ENCODE data around the gene GARS1. TPM values are rescaled to one million over a fixed set of nuclear protein-coding genes. Genes with fewer than 3 reads are reported as not detected.
"Not testable (repeated sequence)": the region's sequence is repeated elsewhere in the genome, so short reads cannot be mapped to it uniquely, and the experiment has no call there.

Gene GARS1
- total and polyA plus RNA-seq, 9 donors = 35.0 to 253 (median 55.3) TPM

DNA sequence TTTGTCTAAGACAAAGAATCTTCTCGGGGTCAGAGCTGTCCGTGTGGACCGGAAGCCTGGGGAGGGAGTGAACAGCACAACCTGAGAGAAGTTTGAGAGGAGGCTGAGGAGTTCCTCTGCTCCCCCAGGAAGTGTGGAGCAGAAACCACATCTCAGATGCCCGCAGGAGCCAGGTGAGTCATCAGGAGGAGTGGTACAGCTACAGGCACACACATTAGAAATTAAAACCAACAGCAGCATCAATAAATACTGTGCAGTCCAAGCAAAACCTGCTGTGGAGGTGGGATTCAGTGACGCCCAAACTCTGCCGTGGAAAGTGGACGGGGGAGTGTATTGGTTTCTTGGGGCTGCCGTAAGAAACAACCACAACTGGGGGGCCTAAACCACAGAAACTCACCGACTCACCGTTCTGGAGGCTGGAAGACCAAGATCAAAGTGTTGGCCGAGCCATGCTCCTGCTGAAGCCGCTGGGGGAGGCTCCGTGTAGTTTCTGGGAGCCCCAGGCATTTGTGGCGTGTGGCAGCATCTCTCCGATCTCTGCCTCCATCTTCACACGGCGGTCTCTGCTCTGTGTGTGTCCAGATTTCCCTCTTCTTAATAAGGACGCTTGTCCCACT lies 31.2 kb upstream of the GARS1 start:
- intact Hi-C loops (cut with DNase I) = loop anchor here in 3 of 4 donors (5.0 kb wide), 2 partner anchors 286 to 291 kb away; no protein-coding TSS in a partner anchor
- Histone ChIP-seq H3K9me3 (no peaks in the 10 kb centered on the region), H3K4me1 (ENCODE audit: insufficient read depth) (no peaks in the 10 kb centered on the region), H3K36me3 (no peaks in the 10 kb centered on the region), H3K27ac (no peak overlapping the region), H3K4me3 (no peak overlapping the region), H3K27me3 (no peaks in the 10 kb centered on the region)
- DNase-seq = no peak
- TF ChIP-seq POLR2A (IDR thresholded peaks at IDR 0.05) (no peak), EP300 (IDR thresholded peaks at IDR 0.05) (no peak)
- TF ChIP-seq, protein P1, sequence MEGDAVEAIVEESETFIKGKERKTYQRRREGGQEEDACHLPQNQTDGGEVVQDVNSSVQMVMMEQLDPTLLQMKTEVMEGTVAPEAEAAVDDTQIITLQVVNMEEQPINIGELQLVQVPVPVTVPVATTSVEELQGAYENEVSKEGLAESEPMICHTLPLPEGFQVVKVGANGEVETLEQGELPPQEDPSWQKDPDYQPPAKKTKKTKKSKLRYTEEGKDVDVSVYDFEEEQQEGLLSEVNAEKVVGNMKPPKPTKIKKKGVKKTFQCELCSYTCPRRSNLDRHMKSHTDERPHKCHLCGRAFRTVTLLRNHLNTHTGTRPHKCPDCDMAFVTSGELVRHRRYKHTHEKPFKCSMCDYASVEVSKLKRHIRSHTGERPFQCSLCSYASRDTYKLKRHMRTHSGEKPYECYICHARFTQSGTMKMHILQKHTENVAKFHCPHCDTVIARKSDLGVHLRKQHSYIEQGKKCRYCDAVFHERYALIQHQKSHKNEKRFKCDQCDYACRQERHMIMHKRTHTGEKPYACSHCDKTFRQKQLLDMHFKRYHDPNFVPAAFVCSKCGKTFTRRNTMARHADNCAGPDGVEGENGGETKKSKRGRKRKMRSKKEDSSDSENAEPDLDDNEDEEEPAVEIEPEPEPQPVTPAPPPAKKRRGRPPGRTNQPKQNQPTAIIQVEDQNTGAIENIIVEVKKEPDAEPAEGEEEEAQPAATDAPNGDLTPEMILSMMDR (IDR thresholded peaks at IDR 0.05) = no peak
- 89 to 93% (median 90%) methylated on average over 18 of the region's 18 CpGs for WGBS, 3 donors

DNA sequence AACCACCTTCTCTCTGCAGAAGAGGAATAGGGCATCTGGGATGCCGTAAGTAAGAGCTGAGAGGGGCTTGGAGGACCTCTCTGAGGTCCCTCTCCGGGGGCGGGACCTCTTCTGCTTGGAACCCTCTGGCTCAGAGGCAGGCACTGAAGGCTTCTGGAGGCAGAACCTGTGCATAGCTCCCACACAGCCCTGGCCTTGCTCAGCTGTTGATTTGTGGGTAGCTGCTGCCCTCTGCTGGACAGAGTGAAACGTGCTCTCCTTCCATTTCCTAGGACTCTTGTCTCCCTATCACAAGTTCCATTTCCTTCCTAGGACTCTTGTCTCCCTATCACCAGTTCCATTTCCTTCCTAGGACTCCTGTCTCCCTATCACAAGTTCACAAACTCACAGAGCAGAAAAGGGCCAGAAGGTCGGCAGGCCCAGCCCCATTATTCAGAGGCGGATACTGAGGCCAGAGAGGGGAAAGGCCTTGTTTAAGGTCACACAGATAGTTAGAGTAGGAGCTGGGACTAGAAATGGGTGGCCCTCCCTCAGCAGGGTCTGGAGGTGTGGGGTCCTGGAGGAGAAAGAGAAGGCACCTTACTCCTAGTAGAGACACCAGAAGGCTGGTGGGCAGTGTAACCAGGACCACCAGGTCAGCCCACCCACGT lies 30.3 kb upstream of the GARS1 start:
- H3K36me3 ChIP-seq = no peaks in the 10 kb centered on the region
- TF ChIP-seq EP300 (IDR thresholded peaks at IDR 0.05) = no peak
- TF ChIP-seq, protein P1 (IDR thresholded peaks at IDR 0.05) = peak; percentile 68 to 83 (median 78)
- no peaks in the 10 kb centered on the region for H3K9me3 ChIP-seq
- no peak overlapping the region for H3K4me3 ChIP-seq
- H3K27me3 ChIP-seq = no peaks in the 10 kb centered on the region
- H3K27ac ChIP-seq = no peak overlapping the region
- intact Hi-C loops (cut with DNase I) = loop anchor here in 3 of 4 donors (5.0 kb wide), 2 partner anchors 287 to 292 kb away; no protein-coding TSS in a partner anchor
- peak; percentile 74 to 88 (median 86) for DNase-seq
- no peaks in the 10 kb centered on the region for H3K4me1 ChIP-seq (ENCODE audit: insufficient read depth)
- 40 to 44% (median 42%) methylated on average over 7 of the region's 7 CpGs for WGBS, 3 donors

DNA sequence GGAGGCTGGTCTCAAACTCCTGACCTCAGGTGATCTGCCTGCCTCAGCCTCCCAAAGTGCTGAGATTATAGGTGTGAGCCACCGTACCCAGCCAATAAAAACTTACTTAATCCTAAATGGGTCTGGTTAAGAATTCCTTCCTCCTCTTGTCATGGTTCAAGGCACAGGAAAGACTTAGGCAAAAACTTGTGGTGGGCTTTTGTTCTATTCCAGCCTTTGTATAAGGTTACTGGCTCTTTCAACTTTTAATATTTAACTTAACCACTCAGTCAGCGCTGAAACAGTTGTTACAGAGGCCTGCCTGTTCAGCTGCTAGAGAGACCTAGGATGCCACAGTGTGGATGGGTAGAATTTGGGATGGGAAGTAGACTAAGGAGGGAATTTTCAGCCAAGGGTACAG lies 28.1 kb upstream of the GARS1 start:
- WGBS, 3 donors = 90 to 92% (median 91%) methylated on average over 2 of the region's 2 CpGs
- H3K36me3 ChIP-seq = no peaks in the 10 kb centered on the region
- intact Hi-C loops (cut with DNase I) = loop anchor here in 1 of 4 donors (5.0 kb wide), 1 partner anchor 289 kb away; no protein-coding TSS in a partner anchor

DNA sequence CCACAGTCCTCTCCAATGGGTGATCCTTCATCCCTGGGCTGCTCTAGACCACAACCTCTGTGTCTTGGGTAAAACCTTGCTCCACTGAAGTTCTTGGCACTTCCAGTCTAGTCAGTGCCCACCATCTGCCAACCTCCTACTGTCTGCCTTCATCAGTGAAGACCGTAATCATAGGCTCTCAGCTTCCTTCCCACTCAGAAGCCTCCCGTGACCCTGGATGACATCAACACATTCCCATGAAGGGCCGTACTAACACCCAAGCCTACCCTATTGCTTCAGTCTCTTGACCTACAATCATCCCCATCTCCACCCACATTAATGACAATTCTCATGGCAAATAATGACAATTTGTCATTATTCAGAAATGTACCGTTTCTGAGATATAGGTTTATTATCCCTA lies 27.6 kb upstream of the GARS1 start:
- H3K4me1 ChIP-seq (ENCODE audit: insufficient read depth) = no peaks in the 10 kb centered on the region
- no peak for DNase-seq
- no peaks in the 10 kb centered on the region for H3K36me3 ChIP-seq
- WGBS, 3 donors = 86 to 90% (median 88%) methylated on average over 4 of the region's 4 CpGs
- H3K4me3 ChIP-seq = no peak overlapping the region
- TF ChIP-seq POLR2A (IDR thresholded peaks at IDR 0.05) = no peak
- TF ChIP-seq EP300 (IDR thresholded peaks at IDR 0.05) = no peak
- TF ChIP-seq, protein P1 (IDR thresholded peaks at IDR 0.05) = no peak
- no peaks in the 10 kb centered on the region for H3K9me3 ChIP-seq
- H3K27ac ChIP-seq = no peak overlapping the region
- H3K27me3 ChIP-seq = no peaks in the 10 kb centered on the region
- intact Hi-C loops (cut with DNase I) = loop anchor here in 1 of 4 donors (5.0 kb wide), 1 partner anchor 290 kb away; no protein-coding TSS in a partner anchor

More for the DNA sequence above, 28.1 kb upstream of the GARS1 start:
- Histone ChIP-seq H3K27me3 (no peaks in the 10 kb centered on the region), H3K4me1 (ENCODE audit: insufficient read depth) (no peaks in the 10 kb centered on the region), H3K27ac (no peak overlapping the region), H3K4me3 (no peak overlapping the region), H3K9me3 (no peaks in the 10 kb centered on the region)
- DNase-seq = no peak
- TF ChIP-seq POLR2A (IDR thresholded peaks at IDR 0.05) = no peak
- TF ChIP-seq, protein P1 (IDR thresholded peaks at IDR 0.05) = no peak
- no peak for TF ChIP-seq EP300 (IDR thresholded peaks at IDR 0.05)

DNA sequence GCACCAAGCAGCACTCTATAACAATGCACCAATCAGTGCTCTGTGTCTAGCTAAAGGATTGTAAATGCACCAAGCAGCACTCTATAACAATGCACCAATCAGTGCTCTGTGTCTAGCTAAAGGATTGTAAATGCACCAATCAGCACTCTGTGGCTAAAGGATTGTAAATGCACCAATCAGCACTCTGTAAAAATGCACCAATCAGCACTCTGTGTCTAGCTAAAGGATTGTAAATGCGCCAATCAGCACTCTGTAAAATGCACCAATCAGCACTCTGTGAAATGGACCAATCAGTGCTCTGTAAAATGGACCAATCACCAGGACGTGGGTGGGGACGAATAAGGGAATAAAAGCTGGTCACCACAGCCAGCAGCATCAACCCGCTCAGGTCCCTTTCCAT lies 24.4 kb upstream of the GARS1 start:
- H3K36me3 ChIP-seq = not testable (repeated sequence)

More for the DNA sequence above, 24.4 kb upstream of the GARS1 start:
- intact Hi-C loops (cut with DNase I); H3K27ac ChIP-seq; DNase-seq; H3K4me3 ChIP-seq; H3K9me3 ChIP-seq; H3K4me1 ChIP-seq (ENCODE audit: insufficient read depth); H3K27me3 ChIP-seq: not testable (repeated sequence)
- 95 to 100% (median 96%) methylated on average over 4 of the region's 4 CpGs for WGBS, 3 donors

Measured in ovary (tissue), 9 donors.